Astrocyte (in vitro differentiated cells and primary cell): Measurements from ENCODE around the gene TET2. TPM values are rescaled to one million over a fixed set of nuclear protein-coding genes. Genes with fewer than 3 reads are reported as not detected.

Experiments
- DNase-seq: peaks from one replicate; pipeline ENCODE4 v3.0.0-alpha.2; 2010; ENCODE audit warnings: low read depth
- FAIRE-seq: peaks from 2 replicates; lab custom pipeline; 2011; peaks lifted over from hg19 to GRCh38; lab: Jason Lieb, UNC
- H2AFZ ChIP-seq: 2 replicates; pipeline ENCODE4 v1.6.0; 2012; ENCODE audit warnings: low read depth, low read length, inconsistent platforms
- H3K27ac ChIP-seq: 2 replicates; pipeline ENCODE4 v1.5.1; 2011; ENCODE audit warnings: low read depth, low read length, inconsistent platforms
- H3K27me3 ChIP-seq: 2 replicates; pipeline ENCODE4 v1.6.0; 2011; ENCODE audit warnings: low read length, inconsistent platforms; ENCODE audit not compliant: insufficient read depth
- H3K36me3 ChIP-seq: 2 replicates; pipeline ENCODE4 v1.5.1; 2011; ENCODE audit warnings: low read length, inconsistent platforms; ENCODE audit not compliant: insufficient read depth
- H3K4me1 ChIP-seq: 2 replicates; pipeline ENCODE4 v1.5.1; 2011; ENCODE audit warnings: low read length, inconsistent platforms; ENCODE audit not compliant: insufficient read depth
- H3K4me2 ChIP-seq: 2 replicates; pipeline ENCODE4 v1.6.0; 2012; ENCODE audit warnings: low read length, inconsistent platforms
- H3K4me3 ChIP-seq: 2 replicates; pipeline ENCODE4 v1.5.1; 2011; ENCODE audit warnings: low read depth, mild to moderate bottlenecking, low read length, inconsistent platforms; ENCODE audit not compliant: insufficient read depth
- H3K79me2 ChIP-seq: 2 replicates; pipeline ENCODE4 v1.6.0; 2012; ENCODE audit warnings: mild to moderate bottlenecking, low read length, inconsistent platforms; ENCODE audit not compliant: insufficient read depth
- H3K9ac ChIP-seq: 2 replicates; pipeline ENCODE4 v1.6.0; 2012; ENCODE audit warnings: mild to moderate bottlenecking, low read length, inconsistent platforms
- H3K9me3 ChIP-seq: 2 replicates; pipeline ENCODE4 v1.5.1; 2012; ENCODE audit warnings: low read depth, mild to moderate bottlenecking, low read length, inconsistent platforms; ENCODE audit not compliant: insufficient read depth
- H4K20me1 ChIP-seq: 2 replicates; pipeline ENCODE4 v1.6.0; 2012; ENCODE audit warnings: low read length, inconsistent platforms; ENCODE audit not compliant: insufficient read depth
- H3K27ac Mint-ChIP-seq: one replicate; pipeline ENCODE4 v1.8.0; 2021; ENCODE audit warnings: mild to moderate bottlenecking, mixed read lengths; ENCODE audit not compliant: unreplicated experiment
- H3K27me3 Mint-ChIP-seq: one replicate; pipeline ENCODE4 v1.8.0; 2021; ENCODE audit warnings: low read depth, mixed read lengths; ENCODE audit not compliant: unreplicated experiment
- H3K36me3 Mint-ChIP-seq: one replicate; pipeline ENCODE4 v1.8.0; 2021; ENCODE audit warnings: low read depth, mixed read lengths; ENCODE audit not compliant: unreplicated experiment
- H3K4me1 Mint-ChIP-seq: one replicate; pipeline ENCODE4 v1.8.0; 2021; ENCODE audit warnings: low read depth, mixed read lengths; ENCODE audit not compliant: unreplicated experiment
- H3K4me3 Mint-ChIP-seq: one replicate; pipeline ENCODE4 v1.8.0; 2021; ENCODE audit warnings: mild to moderate bottlenecking, moderate library complexity, mixed read lengths; ENCODE audit not compliant: unreplicated experiment
- H3K9me3 Mint-ChIP-seq: one replicate; pipeline ENCODE4 v1.8.0; 2021; ENCODE audit warnings: mild to moderate bottlenecking, mixed read lengths; ENCODE audit not compliant: unreplicated experiment
- CTCF ChIP-seq: IDR thresholded peaks from 2 replicates; pipeline ENCODE4 v1.5.1; 2011; ENCODE audit warnings: low read depth, mild to moderate bottlenecking, inconsistent platforms, low read length, moderate library complexity; ENCODE audit not compliant: insufficient read depth
- EZH2 ChIP-seq: IDR thresholded peaks from 2 replicates; pipeline ENCODE4 v1.6.1; 2012; ENCODE audit warnings: mild to moderate bottlenecking, low read length, inconsistent platforms; ENCODE audit not compliant: insufficient read depth
- total RNA-seq: library from RNA; stranded (reverse); gene quantifications from 2 replicates; pipeline ENCODE4 v1.2.1, GENCODE V29; 2021

TET2 gene
- total RNA-seq, 1 donor from 2014 or later, result 15.7 TPM

- no peak overlapping the region for H3K27ac Mint-ChIP-seq
- H3K4me1 ChIP-seq, result no peaks in the 10 kb centered on the region
- H4K20me1 ChIP-seq, result peaks cover 8% of the 10 kb centered on the region
- no peaks in the 10 kb centered on the region for H3K27me3 ChIP-seq
- peaks cover 2% of the 10 kb centered on the region for H3K9me3 Mint-ChIP-seq
- no peak overlapping the region for H3K4me3 ChIP-seq
- no peak overlapping the region for H3K4me3 Mint-ChIP-seq
- H2AFZ ChIP-seq, result no peak overlapping the region
- H3K9me3 ChIP-seq, result no peaks in the 10 kb centered on the region
- H3K27me3 Mint-ChIP-seq, result no peaks in the 10 kb centered on the region
- DNase-seq, result no peak
- H3K4me1 Mint-ChIP-seq, result no peaks in the 10 kb centered on the region
- H3K36me3 Mint-ChIP-seq, result peaks cover 28% of the 10 kb centered on the region
- peaks cover 13% of the 10 kb centered on the region for H3K36me3 ChIP-seq
- no peak overlapping the region for H3K4me2 ChIP-seq
- TF ChIP-seq CTCF, result no peak
- no peak for TF ChIP-seq EZH2
- no peak overlapping the region for H3K27ac ChIP-seq
- H3K79me2 ChIP-seq, result no peaks in the 10 kb centered on the region
- FAIRE-seq, result no peak
- H3K9ac ChIP-seq, result no peak overlapping the region
Measured at GRCh38 chr4:105240037-105240436, 93.4 kb downstream of the TET2 start.

- H3K36me3 ChIP-seq, result peaks cover 4% of the 10 kb centered on the region
- FAIRE-seq, result no peak
- Mint-ChIP-seq H3K4me1 (no peaks in the 10 kb centered on the region), H3K36me3 (peaks cover 22% of the 10 kb centered on the region), H3K27me3 (no peaks in the 10 kb centered on the region), H3K27ac (no peak overlapping the region), H3K4me3 (no peak overlapping the region), H3K9me3 (peaks cover 2% of the 10 kb centered on the region)
- H3K79me2 ChIP-seq, result no peaks in the 10 kb centered on the region
- H3K4me3 ChIP-seq, result no peak overlapping the region
- H3K4me1 ChIP-seq, result peaks cover under 1% of the 10 kb centered on the region
- no peaks in the 10 kb centered on the region for H3K27me3 ChIP-seq
- no peaks in the 10 kb centered on the region for H3K9me3 ChIP-seq
- H2AFZ ChIP-seq, result no peak overlapping the region
- no peak overlapping the region for H3K4me2 ChIP-seq
- H4K20me1 ChIP-seq, result peaks cover 8% of the 10 kb centered on the region
- TF ChIP-seq EZH2, result no peak
- TF ChIP-seq CTCF, result no peak
- H3K9ac ChIP-seq, result no peak overlapping the region
- DNase-seq, result no peak
- no peak overlapping the region for H3K27ac ChIP-seq
Measured at GRCh38 chr4:105241451-105241850, 94.8 kb downstream of the TET2 start.

GRCh38 chr4:105243446-105243845 is 96.8 kb downstream of the TET2 start:
- no peaks in the 10 kb centered on the region for H4K20me1 ChIP-seq
- Mint-ChIP-seq H3K36me3 (peaks cover 20% of the 10 kb centered on the region), H3K27ac (no peak overlapping the region), H3K4me3 (no peak overlapping the region), H3K4me1 (peaks cover 3% of the 10 kb centered on the region), H3K9me3 (peaks cover 2% of the 10 kb centered on the region), H3K27me3 (no peaks in the 10 kb centered on the region)
- H3K27ac ChIP-seq, result no peak overlapping the region
- FAIRE-seq, result no peak
- no peaks in the 10 kb centered on the region for H3K9me3 ChIP-seq
- H3K4me1 ChIP-seq, result peaks cover 3% of the 10 kb centered on the region
- no peak overlapping the region for H2AFZ ChIP-seq
- H3K36me3 ChIP-seq, result no peaks in the 10 kb centered on the region
- no peak overlapping the region for H3K9ac ChIP-seq
- H3K27me3 ChIP-seq, result no peaks in the 10 kb centered on the region
- DNase-seq, result no peak
- no peaks in the 10 kb centered on the region for H3K79me2 ChIP-seq
- no peak overlapping the region for H3K4me2 ChIP-seq
- TF ChIP-seq EZH2 (no peak), CTCF (no peak)
- no peak overlapping the region for H3K4me3 ChIP-seq
